ENCODE data around the gene OR52B2.

DNA sequence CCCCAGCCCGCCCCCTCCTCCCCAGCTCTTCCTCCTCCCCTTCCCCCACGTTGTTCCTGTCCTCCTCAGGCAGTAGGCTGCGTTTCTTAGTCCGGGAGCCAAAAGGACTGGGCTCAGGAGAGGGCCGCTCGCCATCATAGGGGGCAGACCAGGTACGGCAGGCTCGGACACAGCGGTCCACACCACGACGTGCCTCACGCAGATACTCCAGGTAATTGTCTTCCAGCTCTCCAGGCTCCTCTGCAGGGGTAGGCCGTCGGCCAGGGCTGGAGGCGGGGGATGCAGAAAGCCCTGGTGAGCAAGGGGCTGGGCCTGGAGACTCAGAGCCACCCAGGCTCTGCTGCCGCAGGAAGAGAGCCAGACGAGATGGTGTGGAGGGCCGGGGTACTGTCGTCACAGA is 47.6 kb upstream of the OR52B2 start:
- TF ChIP-seq GLI4 (tag by site-specific recombination; IDR thresholded peaks at IDR 0.05) (no peak), ZNF549 (tag by site-specific recombination; IDR thresholded peaks at IDR 0.05) (no peak), ZNF701 (tag by site-specific recombination; IDR thresholded peaks at IDR 0.05) (no peak)
